ENCODE measurements around the gene RFXANK.

- TF ChIP-seq POLR2A (IDR thresholded peaks at IDR 0.05; ENCODE audit: low read length) (no peak), GATA1 (IDR thresholded peaks at IDR 0.05; ENCODE audit: low read depth, low read length) (no peak)
Measured at GRCh38 chr19:19202707-19203011, 10.6 kb downstream of the RFXANK start.
